GM19324 (cell line): ENCODE measurements around the gene KCNMA1.

ENCODE experiments used
- ATAC-seq: cut with Tn5 transposase; IDR thresholded peaks from one replicate; pipeline ENCODE4 v1.9.1; 2021; ENCODE audit warnings: mild to moderate bottlenecking, moderate library complexity; ENCODE audit not compliant: unreplicated experiment, low FRiP score

Gene KCNMA1

DNA sequence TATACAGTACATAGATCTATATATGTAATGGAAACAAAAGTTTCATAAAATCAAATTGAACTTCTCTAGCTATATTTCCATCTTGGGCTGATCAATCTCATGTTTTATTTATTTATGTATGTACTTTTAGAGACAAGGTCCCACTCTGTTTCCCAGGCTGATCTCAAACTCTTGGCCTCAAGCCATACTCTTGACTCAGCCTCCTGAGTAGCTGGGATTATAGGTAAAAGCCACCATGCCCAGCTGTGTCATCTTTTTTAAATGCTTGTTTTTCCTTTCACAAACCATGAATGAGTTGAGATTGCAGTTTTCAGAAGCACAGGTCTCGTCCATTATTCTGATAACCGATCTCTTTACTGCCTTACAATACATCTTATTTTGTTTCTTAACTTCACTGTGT, 400.9 kb downstream of the KCNMA1 start:
- no peak for ATAC-seq

GRCh38 chr10:77236029-77236428, 401.6 kb downstream of the KCNMA1 start:
- ATAC-seq, result no peak

GRCh38 chr10:77234599-77234998, 403.0 kb downstream of the KCNMA1 start:
- ATAC-seq, result no peak

DNA sequence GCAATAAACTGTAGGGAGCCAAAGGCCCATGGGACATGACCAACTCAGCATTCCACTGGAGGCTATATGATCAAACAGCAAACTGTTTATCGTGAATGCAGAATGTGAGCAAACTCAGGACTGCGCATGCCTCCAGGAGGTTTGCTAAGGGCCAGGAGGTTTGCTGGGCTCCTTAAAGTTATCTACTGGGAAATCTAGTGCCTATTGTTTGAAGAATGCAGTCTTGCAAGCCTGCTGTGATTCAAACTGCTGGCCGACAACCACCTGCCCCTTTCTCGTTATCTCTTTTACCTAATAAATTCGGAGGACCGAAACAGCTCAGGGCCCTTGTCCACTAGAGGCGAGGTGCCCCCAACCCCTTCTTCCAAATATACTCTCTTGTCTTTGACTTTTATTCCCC, 404.1 kb downstream of the KCNMA1 start:
- ATAC-seq, result no peak

DNA sequence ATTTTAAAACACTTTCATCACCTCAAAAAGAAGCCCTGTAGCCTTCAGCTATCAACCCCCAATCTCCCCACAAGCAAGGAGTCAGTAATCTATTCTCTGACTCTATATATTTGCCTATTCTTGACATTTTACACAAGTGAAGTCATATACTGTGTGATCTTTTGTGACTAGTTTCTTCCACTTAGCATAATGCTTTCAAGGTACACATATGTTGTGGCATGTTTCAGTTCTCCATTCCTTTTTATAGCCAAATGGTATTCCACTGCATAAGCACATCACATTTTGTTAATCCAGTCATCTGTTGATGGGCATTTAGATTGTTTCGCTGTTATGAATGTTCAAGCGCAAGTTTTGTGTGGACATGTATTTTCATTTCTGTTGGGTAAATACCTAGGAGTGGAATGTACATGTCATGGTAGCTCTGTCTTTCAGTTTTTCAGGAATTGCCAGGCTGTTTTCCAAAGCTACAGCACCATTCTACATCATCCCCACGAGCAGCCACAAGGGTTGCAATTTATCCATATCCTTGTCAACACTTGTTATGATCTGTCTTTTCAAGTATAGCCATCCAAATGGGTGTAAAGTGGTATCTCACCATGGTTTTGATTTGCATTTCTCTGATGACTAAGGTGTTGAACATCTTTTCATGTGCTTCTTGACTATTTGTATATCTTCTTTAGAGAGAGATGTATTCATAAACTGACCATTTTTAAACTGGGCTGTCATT, 405.6 kb downstream of the KCNMA1 start:
- ATAC-seq, result no peak

- no peak for ATAC-seq
These were observed 406.2 kb downstream of the KCNMA1 start for GRCh38 chr10:77231375-77231774.

- no peak for ATAC-seq
These were observed 407.4 kb downstream of the KCNMA1 start for GRCh38 chr10:77230194-77230593.

- ATAC-seq, result no peak
These were observed 407.9 kb downstream of the KCNMA1 start for GRCh38 chr10:77229704-77230103.

DNA sequence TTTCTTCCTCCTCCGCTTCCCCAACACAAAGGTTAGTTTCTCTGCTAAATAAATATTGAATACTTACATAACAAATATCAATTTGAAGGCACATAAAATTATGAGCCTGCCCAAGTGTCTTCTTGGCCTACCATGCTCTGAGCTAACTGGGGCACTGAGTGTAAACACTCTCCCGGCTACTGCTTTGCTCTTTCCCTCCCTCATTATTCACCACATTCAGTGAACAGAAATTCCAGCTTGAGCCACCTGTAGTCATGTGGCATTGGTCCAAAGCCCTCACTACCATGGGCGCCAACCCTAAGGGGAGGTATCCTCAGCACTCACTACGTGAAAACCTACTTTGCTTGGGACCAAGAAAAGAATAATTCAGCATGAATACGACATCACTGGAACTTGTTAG, 409.0 kb downstream of the KCNMA1 start:
- no peak for ATAC-seq

DNA sequence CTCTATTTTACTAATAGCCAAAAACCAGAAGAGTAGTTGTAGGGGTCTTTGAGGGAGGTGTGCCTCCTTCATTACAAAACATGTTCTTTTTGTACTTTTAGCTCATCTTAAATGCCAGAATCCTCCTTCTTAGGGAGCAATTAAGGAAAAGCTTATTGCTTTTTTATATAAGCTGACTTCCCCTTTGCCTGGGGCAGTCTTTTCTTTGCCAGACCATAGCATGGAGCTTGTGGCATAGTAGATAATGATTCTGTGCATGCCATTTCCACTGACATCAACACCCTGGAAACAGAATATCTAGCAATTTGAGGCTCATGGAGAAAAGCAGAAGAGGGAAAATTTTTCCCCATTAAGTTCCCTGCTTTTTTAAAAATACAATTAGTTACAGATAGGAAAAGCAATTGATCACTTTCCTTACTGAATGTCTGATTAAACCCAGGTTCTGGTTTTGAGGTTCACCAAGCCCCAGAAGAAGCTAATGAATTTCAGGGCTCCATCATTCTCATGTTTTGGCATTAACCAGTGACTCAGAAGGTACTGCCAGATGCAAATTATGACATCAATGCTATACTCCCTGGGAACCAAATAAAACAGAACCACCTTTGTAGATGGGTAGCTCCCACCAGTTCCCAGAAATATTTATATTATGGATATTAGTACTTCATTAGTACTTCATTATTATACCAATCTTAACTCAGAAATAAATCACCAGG, 410.6 kb downstream of the KCNMA1 start:
- ATAC-seq, result no peak

DNA sequence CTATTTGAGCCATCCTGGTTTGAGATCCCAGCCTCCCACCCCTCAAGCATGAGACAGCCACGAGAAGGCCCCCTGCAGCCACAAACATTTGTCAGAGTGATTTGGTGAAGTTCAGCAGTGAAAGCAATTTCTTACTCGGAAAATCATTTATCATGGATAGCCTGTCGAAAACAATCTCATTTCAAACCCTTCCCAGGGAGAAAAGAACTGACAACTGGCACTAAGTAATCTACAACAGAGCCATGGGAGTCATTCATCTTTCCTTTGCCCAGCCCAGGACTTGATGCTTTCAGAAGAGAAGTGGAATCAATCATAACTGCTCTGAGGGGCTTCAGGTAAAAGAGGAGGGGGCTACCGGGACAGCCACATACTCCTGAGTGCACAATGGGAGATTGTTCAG, 411.2 kb downstream of the KCNMA1 start:
- no peak for ATAC-seq

DNA sequence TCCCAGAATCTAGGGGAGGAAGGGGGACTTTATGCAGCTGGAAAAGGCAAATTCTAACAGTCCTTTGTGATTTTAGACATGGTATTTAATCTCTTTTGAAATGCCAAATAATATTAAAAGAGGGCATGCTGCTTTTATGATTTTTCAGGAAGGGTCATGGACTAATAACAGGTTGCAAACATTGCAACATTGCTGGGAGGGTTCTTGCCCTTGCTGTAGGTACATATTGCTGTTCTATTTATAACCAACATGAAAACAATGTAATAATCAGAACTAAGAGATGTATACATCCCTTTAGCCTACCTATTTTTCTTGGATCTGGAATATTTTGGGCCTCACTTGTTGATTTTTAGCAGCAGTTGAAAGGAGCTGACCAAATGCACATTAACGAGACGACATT, 411.6 kb downstream of the KCNMA1 start:
- no peak for ATAC-seq

GRCh38 chr10:77223526-77224460, 413.8 kb downstream of the KCNMA1 start:
- no peak for ATAC-seq

GRCh38 chr10:77220150-77220549, 417.5 kb downstream of the KCNMA1 start:
- no peak for ATAC-seq

- ATAC-seq, result no peak
These were observed 418.6 kb downstream of the KCNMA1 start for GRCh38 chr10:77219046-77219445.

GRCh38 chr10:77214799-77215198, 422.8 kb downstream of the KCNMA1 start:
- no peak for ATAC-seq

GRCh38 chr10:77212632-77213031, 425.0 kb downstream of the KCNMA1 start:
- no peak for ATAC-seq

DNA sequence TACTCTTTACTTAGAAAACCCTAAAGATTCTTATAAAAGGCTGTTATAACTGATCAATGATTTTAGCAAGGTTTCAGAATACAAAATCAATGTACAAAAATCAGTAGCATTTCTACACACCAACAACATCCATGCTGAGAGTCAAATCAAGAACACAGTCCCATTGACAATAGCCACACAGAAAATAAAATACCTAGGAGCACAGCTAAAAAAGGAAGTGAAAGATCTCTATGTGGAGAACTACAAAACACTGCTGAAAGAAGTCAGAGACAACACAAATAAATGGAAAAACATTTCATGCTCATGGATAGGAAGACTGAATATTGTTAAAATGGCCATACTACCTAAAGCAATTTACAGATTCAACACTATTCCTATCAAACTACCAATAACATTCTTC, 427.0 kb downstream of the KCNMA1 start:
- no peak for ATAC-seq

- no peak for ATAC-seq
These were observed 428.8 kb downstream of the KCNMA1 start for GRCh38 chr10:77208684-77209256.

- ATAC-seq, result no peak
These were observed 429.8 kb downstream of the KCNMA1 start for GRCh38 chr10:77207828-77208185.
